AG10803 (cell line): ENCODE measurements around the gene DUOXA1.
A peak's percentile ranks its signal among the peaks of the same experiment; 100 is the strongest.

ENCODE experiments used
- DNase-seq: peaks from one replicate; pipeline ENCODE4 v3.0.0; 2010; ENCODE audit warnings: low read depth
- H3K4me3 ChIP-seq: 2 replicates; pipeline ENCODE4 v1.5.1; 2011; ENCODE audit warnings: mild to moderate bottlenecking, low read length, control low read depth
- TF ChIP-seq, protein P1 (sequence below): conservative IDR thresholded peaks from 2 replicates; pipeline ENCODE4 v1.5.1; 2011; ENCODE audit warnings: mild to moderate bottlenecking, low read length, control low read depth, inconsistent platforms

DUOXA1 gene

DNA sequence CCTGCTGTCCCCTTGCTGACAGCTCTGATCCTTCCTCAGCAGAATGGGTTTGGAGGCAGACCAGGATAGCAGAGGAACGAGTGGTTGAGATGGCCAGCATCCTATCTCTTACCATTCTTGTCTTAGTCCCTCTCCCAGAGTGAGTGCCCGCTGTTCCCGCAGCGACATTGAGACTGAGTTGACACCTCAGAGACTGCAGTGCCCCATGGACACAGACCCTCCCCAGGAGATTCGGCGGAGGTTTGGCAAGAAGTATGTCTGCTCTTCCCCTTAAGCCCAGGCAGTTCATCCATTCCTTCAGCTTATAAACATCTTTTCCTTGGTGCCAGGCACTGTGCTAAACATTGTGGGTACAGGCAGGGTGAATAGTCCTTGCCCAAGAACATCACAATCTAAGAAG, 21.3 kb upstream of the DUOXA1 start:
- H3K4me3 ChIP-seq = no peak overlapping the region
- TF ChIP-seq, protein P1, sequence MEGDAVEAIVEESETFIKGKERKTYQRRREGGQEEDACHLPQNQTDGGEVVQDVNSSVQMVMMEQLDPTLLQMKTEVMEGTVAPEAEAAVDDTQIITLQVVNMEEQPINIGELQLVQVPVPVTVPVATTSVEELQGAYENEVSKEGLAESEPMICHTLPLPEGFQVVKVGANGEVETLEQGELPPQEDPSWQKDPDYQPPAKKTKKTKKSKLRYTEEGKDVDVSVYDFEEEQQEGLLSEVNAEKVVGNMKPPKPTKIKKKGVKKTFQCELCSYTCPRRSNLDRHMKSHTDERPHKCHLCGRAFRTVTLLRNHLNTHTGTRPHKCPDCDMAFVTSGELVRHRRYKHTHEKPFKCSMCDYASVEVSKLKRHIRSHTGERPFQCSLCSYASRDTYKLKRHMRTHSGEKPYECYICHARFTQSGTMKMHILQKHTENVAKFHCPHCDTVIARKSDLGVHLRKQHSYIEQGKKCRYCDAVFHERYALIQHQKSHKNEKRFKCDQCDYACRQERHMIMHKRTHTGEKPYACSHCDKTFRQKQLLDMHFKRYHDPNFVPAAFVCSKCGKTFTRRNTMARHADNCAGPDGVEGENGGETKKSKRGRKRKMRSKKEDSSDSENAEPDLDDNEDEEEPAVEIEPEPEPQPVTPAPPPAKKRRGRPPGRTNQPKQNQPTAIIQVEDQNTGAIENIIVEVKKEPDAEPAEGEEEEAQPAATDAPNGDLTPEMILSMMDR = no peak
- DNase-seq = no peak

DNA sequence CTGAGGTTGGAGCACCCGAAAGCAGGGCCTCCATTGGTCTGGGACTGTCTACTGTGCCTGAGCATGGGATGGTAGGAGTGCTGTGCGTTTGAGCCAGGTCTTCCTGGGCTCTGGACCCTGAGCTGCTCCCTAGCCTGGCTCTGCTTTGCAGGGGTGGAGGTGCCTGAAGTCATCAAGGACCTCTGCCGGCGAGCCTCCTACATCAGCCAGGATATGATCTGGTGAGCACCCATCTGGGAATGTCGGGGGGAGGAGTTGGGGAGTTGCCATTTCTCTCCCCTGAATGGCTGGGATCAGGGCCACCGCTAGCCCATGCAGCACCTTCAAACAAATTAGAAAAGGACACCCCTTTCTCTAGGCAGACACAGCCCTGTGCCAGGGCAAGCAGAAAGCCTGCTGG, 20.8 kb upstream of the DUOXA1 start:
- TF ChIP-seq, protein P1 = no peak
- DNase-seq = no peak

DNA sequence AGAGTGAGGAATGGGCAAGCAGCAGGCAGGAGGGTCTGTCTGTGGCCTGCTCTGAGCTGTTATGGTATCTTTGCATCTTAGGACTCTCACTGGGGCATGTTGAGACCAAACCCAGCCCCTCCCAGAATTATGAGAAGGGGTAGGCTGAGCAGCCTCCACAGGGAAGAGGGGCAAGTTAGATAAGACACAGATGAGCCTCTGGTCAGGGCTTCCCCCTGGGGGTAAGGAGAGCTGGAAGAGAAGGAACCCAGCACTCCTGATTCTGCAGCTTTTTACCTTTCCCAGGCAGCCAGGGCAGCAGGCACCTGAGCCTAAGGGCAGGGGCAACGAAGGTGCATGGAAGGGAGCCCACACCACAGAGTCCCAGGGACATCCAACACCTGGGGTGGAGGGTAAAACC, 19.4 kb upstream of the DUOXA1 start:
- H3K4me3 ChIP-seq = no peak overlapping the region
- TF ChIP-seq, protein P1 = no peak
- DNase-seq = no peak

More for the DNA sequence above, 20.8 kb upstream of the DUOXA1 start:
- no peak overlapping the region for H3K4me3 ChIP-seq

DNA sequence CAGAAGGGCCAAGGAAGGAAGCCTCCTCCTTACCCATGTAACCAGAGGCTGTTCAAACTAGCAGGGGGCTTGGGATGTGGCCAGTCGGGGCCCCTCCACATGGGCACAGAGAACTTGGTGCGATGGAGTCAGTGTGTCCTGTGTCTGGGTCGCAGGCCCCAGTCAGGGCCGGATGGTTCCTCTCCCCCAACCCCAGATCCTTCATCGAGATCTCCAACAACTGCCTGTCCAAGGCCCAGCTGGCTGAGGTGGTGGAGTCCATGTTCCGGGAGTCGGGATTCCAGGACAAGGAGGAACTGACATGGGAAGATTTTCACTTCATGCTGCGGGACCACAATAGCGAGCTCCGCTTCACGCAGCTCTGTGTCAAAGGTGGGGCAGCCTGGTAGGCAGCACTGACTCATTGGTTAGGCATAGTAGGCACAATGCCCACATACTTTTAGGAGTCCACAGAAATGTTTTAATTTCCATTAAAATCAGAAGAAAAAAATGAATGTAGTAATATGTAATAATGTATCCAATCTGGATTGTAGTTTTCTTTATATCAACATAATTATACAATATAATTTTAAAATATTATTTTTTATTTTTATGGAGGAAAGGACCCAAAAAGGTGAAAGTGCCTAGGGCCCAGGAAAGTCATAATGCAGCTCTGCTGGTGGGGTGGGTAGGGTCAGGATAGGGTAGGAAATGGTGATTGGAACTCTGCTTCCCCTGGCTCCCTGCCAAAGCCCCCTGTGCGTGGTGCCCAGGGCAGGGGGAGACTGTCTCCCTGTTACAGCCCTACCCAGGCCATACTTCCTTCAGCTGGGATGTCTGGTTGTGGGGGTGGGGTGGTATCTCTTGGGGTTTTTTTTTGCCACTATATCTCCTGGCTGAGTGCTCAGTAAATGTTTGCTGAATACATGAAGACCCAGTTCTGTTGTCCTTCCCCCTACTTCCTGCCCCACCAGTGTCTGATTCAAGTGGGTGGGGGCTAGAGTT, 18.7 kb upstream of the DUOXA1 start:
- H3K4me3 ChIP-seq = no peak overlapping the region
- peak; percentile 17 for DNase-seq

DNA sequence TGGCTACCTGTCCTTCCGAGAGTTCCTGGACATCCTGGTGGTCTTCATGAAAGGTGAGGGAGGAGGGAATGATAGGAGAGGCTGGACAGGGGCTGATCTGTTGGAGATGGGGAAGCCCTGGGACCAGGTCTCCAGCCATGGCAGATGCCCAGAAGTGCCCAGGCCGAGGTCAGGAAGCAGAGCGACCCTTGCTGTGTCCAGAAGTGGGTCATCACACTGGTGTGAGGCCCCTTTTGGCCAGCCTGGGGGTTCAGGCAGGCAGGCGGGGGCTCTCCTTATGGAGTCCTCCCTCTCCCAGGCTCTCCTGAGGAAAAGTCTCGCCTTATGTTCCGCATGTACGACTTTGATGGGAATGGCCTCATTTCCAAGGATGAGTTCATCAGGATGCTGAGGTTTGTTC, 17.9 kb upstream of the DUOXA1 start:
- no peak for DNase-seq
- TF ChIP-seq, protein P1 = no peak
- H3K4me3 ChIP-seq = no peak overlapping the region

More for the DNA sequence above, 18.7 kb upstream of the DUOXA1 start:
- TF ChIP-seq, protein P1 = no peak

DNA sequence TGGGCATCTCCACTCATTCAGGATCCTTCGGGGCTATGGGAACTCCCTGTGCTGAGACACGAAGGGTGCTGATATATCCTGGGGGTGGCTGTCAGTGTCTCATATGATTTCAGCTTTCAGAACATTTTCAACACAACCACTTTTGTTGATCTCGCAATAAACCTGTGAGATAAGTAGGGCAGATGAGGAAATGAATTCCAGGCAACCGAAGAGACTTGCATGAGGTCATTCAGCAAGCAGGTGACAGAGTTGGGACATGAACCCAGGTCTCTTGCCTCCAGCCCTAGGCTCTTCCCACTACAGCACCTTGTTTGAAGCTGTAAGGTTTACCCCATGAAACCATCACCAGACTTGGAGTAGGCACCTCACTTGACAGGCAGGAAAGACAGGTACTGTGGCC, 16.7 kb upstream of the DUOXA1 start:
- TF ChIP-seq, protein P1 = no peak
- peak; percentile 9 for DNase-seq
- H3K4me3 ChIP-seq = no peak overlapping the region

DNA sequence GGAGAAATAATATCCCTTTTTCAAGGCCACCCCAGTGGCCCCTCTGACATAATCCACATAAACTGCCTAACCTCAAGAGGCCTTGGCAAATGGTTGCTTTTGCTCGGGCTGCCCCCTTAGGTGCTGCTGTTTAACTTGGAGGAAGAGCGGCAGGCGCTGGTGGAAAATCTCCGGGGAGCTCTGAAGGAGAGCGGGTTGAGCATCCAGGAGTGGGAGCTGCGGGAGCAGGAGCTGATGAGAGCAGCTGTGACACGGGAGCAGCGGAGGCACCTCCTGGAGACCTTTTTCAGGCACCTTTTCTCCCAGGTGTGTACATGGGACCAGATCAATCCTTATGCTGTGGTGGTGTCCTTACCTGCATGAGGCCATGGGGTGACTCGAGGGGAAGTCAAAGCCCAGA, 15.1 kb upstream of the DUOXA1 start:
- H3K4me3 ChIP-seq = no peak overlapping the region
- no peak for DNase-seq
- TF ChIP-seq, protein P1 = no peak
